ENCODE measurements around the gene TMCC2. TPM values are rescaled to one million over a fixed set of nuclear protein-coding genes. Genes with fewer than 3 reads are reported as not detected.

TMCC2 gene
- total RNA-seq, 4 donors from 2014 or later = 0.80 to 1.2 (median 1.1) TPM; not detected in 1

GRCh38 chr1:205246351-205247119 is 18.8 kb downstream of the TMCC2 start:
- in situ Hi-C loops (cut with MboI; ENCODE audit: low pct_ligation_motif_present in 1 of 4, low pct_unique_long_range_greater_than_20kb in 1 of 4, low sequenced_read_pairs in 3 of 4) (loop anchor here in 1 of 4 donors (10.0 kb wide), 1 partner anchor 262 kb away; no protein-coding TSS in a partner anchor), intact Hi-C loops (cut with DNase I; ENCODE audit: low total_unique reads) (no loop called here)
- DNase-seq = no peak
- Histone ChIP-seq H3K4me3 (no peak overlapping the region), H3K4me1 (peaks cover 21 to 35% (median 27%) of the 10 kb centered on the region in 4 donors), H3K27ac (peak overlapping the region in 2 of 4 donors; percentile 28 to 63), H3K36me3 (no peaks in the 10 kb centered on the region), H3K9me3 (no peaks in the 10 kb centered on the region), H3K27me3 (no peaks in the 10 kb centered on the region)
- no peak for TF ChIP-seq EP300 (IDR thresholded peaks at IDR 0.05; ENCODE audit: low read depth)
- TF ChIP-seq, protein P1, sequence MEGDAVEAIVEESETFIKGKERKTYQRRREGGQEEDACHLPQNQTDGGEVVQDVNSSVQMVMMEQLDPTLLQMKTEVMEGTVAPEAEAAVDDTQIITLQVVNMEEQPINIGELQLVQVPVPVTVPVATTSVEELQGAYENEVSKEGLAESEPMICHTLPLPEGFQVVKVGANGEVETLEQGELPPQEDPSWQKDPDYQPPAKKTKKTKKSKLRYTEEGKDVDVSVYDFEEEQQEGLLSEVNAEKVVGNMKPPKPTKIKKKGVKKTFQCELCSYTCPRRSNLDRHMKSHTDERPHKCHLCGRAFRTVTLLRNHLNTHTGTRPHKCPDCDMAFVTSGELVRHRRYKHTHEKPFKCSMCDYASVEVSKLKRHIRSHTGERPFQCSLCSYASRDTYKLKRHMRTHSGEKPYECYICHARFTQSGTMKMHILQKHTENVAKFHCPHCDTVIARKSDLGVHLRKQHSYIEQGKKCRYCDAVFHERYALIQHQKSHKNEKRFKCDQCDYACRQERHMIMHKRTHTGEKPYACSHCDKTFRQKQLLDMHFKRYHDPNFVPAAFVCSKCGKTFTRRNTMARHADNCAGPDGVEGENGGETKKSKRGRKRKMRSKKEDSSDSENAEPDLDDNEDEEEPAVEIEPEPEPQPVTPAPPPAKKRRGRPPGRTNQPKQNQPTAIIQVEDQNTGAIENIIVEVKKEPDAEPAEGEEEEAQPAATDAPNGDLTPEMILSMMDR (IDR thresholded peaks at IDR 0.05) = no peak
- TF ChIP-seq POLR2AphosphoS5 (IDR thresholded peaks at IDR 0.05) = no peak
- no peak for TF ChIP-seq POLR2A (IDR thresholded peaks at IDR 0.05)
- 78 to 83% methylated on average over 1 to 10 of the region's 10 CpGs for WGBS, 2 donors (ENCODE audit: low coverage in 1 of 2)

DNA sequence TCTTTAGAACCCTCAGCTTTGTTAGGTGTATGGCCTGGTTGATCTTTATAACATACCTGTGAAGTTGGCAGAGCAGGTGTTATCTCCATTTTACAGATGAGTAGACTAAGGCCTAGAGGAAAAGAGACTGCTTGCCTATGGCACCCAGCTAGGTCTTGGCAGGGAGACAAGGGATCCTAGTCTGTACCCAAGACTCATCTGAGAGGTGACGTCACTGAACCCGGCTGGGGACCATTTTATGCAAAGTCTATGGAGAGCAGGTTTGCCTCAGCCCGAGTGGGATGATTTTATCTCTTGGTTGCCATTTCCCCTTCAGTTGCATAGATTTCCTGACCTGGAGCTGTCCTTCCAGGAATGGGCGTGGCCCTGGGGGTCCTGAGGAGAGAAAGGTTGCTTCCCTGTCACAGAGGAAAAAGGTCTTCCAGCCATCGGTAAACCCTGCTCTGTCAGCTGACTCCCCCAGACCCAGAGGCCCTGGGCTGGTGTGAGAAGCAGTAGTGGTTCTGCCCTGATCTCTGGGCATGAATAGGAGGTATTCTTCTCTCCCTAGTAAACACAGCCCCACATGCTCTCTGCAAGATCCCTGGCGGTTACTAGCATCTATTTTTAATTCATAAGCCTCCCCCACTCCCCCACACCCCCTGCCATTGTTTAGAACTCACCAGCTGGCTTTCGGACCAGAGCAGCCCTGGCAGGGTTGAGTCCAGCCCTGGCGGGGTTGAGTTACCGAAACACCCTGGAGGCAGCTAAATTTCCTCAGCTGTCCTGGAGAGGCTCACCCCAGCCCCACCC is 19.6 kb downstream of the TMCC2 start:
- TF ChIP-seq, protein P1 (IDR thresholded peaks at IDR 0.05) = no peak
- TF ChIP-seq POLR2A (IDR thresholded peaks at IDR 0.05) (no peak), EP300 (IDR thresholded peaks at IDR 0.05; ENCODE audit: low read depth) (no peak), POLR2AphosphoS5 (IDR thresholded peaks at IDR 0.05) (no peak)
- in situ Hi-C loops (cut with MboI; ENCODE audit: low pct_ligation_motif_present in 1 of 4, low pct_unique_long_range_greater_than_20kb in 1 of 4, low sequenced_read_pairs in 3 of 4) = loop anchor here in 1 of 4 donors (10.0 kb wide), 1 partner anchor 263 kb away; no protein-coding TSS in a partner anchor
- WGBS, 2 donors (ENCODE audit: low coverage in 1 of 2) = 55% methylated on average over 9 of the region's 9 CpGs; no CpG with 5 or more reads in 1 of the 2 donors
- peak overlapping the region; percentile 28 to 63 (median 30) for H3K27ac ChIP-seq
- peaks cover 21 to 35% (median 27%) of the 10 kb centered on the region in 4 donors for H3K4me1 ChIP-seq
- intact Hi-C loops (cut with DNase I; ENCODE audit: low total_unique reads) = no loop called here
- no peak for DNase-seq
- no peaks in the 10 kb centered on the region for H3K9me3 ChIP-seq
- no peaks in the 10 kb centered on the region for H3K36me3 ChIP-seq
- H3K27me3 ChIP-seq = no peaks in the 10 kb centered on the region
- no peak overlapping the region for H3K4me3 ChIP-seq

DNA sequence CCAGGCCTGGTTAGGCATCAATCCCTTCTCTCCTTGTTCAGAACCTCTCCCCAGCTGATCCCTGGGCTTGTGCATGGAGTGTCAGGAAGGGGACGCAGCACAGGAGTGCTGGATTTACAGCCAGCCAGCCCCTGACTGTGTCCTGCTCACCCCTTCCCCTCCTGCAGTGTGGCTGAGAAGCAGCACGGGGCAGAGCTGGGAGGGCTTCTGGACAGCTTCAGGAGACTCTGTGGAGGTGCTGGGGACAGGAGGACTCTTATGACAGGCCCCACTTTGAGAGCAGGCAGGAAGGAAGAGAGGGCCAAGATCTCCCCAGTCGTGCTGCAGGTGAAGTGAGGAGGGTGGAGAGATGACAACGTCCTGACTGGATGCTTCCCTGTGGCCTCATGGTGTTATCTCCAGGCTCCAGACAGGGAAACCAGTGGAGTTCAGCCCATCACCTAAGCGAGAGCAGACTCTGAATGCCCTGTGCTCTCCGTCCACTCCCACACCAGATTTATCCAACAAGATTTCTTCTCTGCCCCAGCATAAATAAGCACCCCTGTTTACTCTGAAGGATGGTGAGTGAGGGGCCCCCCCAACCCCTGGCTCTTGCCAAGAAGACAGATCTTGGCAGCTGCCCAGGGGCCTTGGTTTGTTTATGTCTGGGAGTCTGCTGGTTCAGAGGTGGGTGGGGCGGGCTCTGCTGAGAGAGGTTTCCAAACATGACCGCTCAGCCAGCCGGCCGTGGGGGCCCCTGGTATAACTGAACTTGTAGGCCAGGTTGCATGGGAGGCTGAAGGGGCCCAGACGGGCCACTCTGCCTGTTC is 21.3 kb downstream of the TMCC2 start:
- peak; percentile 73 for DNase-seq
- Histone ChIP-seq H3K27me3 (no peaks in the 10 kb centered on the region), H3K9me3 (no peaks in the 10 kb centered on the region), H3K4me3 (no peak overlapping the region), H3K4me1 (peaks cover 21 to 35% (median 27%) of the 10 kb centered on the region in 4 donors), H3K27ac (peak overlapping the region; percentile 9 to 67 (median 42)), H3K36me3 (no peaks in the 10 kb centered on the region)
- TF ChIP-seq POLR2AphosphoS5 (IDR thresholded peaks at IDR 0.05) (no peak), POLR2A (IDR thresholded peaks at IDR 0.05) (no peak), EP300 (IDR thresholded peaks at IDR 0.05; ENCODE audit: low read depth) (no peak)
- TF ChIP-seq, protein P1 (IDR thresholded peaks at IDR 0.05) = no peak
- 29% methylated on average over 10 of the region's 11 CpGs; no CpG with 5 or more reads in 1 of the 2 donors for WGBS, 2 donors (ENCODE audit: low coverage in 1 of 2)
- intact Hi-C loops (cut with DNase I; ENCODE audit: low total_unique reads) = no loop called here
- in situ Hi-C loops (cut with MboI; ENCODE audit: low pct_ligation_motif_present in 1 of 4, low pct_unique_long_range_greater_than_20kb in 1 of 4, low sequenced_read_pairs in 3 of 4) = loop anchor here in 1 of 4 donors (10.0 kb wide), 1 partner anchor 264 kb away; no protein-coding TSS in a partner anchor

All from transverse colon (tissue), 4 donors.